ENCODE data around the gene SORCS2.

SORCS2 gene

DNA sequence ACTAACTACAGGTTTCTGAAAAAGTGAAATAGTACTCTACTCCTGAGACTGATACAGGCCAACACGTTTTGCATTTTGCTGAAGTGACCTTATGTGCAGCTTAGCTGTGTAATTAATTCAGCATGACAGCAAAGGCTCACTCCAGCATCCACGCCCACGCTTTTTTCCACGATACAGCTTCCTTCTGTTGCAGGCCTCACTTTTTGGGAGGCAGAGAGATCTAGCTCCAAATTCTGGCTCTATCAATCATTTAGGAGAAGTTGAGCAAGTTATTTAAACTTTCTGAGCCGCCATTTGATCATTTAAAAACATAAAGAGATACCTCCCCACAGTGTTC lies 587.1 kb downstream of the SORCS2 start:
- H3K4me3 ChIP-seq (ENCODE audit: low read length): no peak overlapping the region
- H3K27me3 ChIP-seq (ENCODE audit: control insufficient read depth, low read length): peaks cover 14% of the 10 kb centered on the region
- no peaks in the 10 kb centered on the region for H3K36me3 ChIP-seq (ENCODE audit: control insufficient read depth, low read length)
- no peaks in the 10 kb centered on the region for H3K9me2 ChIP-seq (replicated peaks; ENCODE audit: control insufficient read depth, low read length)
- H3K9me3 ChIP-seq (ENCODE audit: control insufficient read depth, insufficient read depth, low read length): no peaks in the 10 kb centered on the region
- H4K20me1 ChIP-seq (ENCODE audit: control insufficient read depth, insufficient read depth, low read depth, low read length): no peaks in the 10 kb centered on the region
- H3K4me2 ChIP-seq (ENCODE audit: low read length): no peak overlapping the region
- H3K27ac ChIP-seq (ENCODE audit: low read depth, low read length): no peak overlapping the region
- H3F3A ChIP-seq (ENCODE audit: control insufficient read depth, insufficient read depth): no peaks in the 10 kb centered on the region
- no peaks in the 10 kb centered on the region for H3K79me2 ChIP-seq (ENCODE audit: control insufficient read depth, low read length)
- H3K4me1 ChIP-seq (ENCODE audit: control insufficient read depth, low read length): peaks cover 31% of the 10 kb centered on the region
- TF ChIP-seq, protein P1, sequence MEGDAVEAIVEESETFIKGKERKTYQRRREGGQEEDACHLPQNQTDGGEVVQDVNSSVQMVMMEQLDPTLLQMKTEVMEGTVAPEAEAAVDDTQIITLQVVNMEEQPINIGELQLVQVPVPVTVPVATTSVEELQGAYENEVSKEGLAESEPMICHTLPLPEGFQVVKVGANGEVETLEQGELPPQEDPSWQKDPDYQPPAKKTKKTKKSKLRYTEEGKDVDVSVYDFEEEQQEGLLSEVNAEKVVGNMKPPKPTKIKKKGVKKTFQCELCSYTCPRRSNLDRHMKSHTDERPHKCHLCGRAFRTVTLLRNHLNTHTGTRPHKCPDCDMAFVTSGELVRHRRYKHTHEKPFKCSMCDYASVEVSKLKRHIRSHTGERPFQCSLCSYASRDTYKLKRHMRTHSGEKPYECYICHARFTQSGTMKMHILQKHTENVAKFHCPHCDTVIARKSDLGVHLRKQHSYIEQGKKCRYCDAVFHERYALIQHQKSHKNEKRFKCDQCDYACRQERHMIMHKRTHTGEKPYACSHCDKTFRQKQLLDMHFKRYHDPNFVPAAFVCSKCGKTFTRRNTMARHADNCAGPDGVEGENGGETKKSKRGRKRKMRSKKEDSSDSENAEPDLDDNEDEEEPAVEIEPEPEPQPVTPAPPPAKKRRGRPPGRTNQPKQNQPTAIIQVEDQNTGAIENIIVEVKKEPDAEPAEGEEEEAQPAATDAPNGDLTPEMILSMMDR (IDR thresholded peaks at IDR 0.05; ENCODE audit: low read depth, low read length, poor library complexity, severe bottlenecking): no peak
- no peak for TF ChIP-seq EZH2phosphoT487 (IDR thresholded peaks at IDR 0.05; ENCODE audit: borderline replicate concordance, low read length)

DNA sequence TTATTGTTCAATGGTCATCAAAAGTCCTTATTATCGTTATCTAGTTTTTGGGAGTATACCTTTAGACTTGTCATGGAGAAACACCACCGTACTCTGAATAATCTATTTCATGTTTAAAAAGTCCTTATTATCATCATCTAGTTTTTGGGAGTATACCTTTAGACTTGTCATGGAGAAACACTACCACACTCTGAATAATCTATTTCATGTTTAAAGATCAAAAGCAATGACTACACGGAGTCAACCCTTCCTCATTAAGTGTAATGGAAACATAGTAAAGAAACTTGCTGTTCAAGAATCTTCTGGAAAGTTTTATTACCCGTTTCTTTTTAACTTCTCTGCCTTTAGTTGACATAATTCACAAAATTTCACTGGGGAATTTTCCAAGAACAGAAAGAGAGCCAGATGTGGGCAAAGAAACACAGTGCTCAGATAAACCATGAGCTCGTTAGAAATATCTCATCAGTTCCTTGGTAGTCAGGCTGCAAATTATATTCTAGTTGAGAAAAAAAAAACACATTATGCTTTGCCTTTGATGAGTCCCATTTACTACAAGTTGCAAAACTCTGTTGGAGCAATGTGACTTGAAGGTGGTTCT lies 588.5 kb downstream of the SORCS2 start:
- H3K27me3 ChIP-seq (ENCODE audit: control insufficient read depth, low read length): peaks cover 10% of the 10 kb centered on the region
- H3K9me3 ChIP-seq (ENCODE audit: control insufficient read depth, insufficient read depth, low read length): no peaks in the 10 kb centered on the region
- TF ChIP-seq, protein P1 (IDR thresholded peaks at IDR 0.05; ENCODE audit: low read depth, low read length, poor library complexity, severe bottlenecking): no peak
- no peaks in the 10 kb centered on the region for H3K36me3 ChIP-seq (ENCODE audit: control insufficient read depth, low read length)
- no peak overlapping the region for H3K4me2 ChIP-seq (ENCODE audit: low read length)
- H3K4me1 ChIP-seq (ENCODE audit: control insufficient read depth, low read length): peaks cover 31% of the 10 kb centered on the region
- H3K9me2 ChIP-seq (replicated peaks; ENCODE audit: control insufficient read depth, low read length): no peaks in the 10 kb centered on the region
- no peaks in the 10 kb centered on the region for H3F3A ChIP-seq (ENCODE audit: control insufficient read depth, insufficient read depth)
- no peaks in the 10 kb centered on the region for H3K79me2 ChIP-seq (ENCODE audit: control insufficient read depth, low read length)
- H4K20me1 ChIP-seq (ENCODE audit: control insufficient read depth, insufficient read depth, low read depth, low read length): no peaks in the 10 kb centered on the region
- H3K4me3 ChIP-seq (ENCODE audit: low read length): no peak overlapping the region
- H3K27ac ChIP-seq (ENCODE audit: low read depth, low read length): no peak overlapping the region

DNA sequence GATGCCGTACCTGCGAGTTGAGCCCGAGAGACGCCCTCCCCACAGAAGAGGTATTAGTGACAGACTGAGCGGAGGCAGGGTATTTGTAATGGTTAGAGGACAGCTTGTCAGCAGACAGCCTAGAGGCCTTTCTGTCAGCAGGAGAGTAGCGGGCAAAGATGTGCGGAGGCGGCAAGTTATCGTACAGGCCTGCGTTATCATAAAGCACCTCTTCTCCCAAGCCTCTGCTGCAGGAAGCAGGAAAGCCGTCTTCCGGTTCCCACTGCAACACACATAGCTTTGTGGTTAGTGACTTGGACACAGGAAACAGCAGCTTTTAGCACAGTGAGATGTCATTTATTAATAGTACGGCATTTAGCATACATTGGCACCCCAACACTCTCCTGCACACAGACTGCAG lies 589.0 kb downstream of the SORCS2 start:
- Histone ChIP-seq H3K27me3 (ENCODE audit: control insufficient read depth, low read length) (peaks cover 6% of the 10 kb centered on the region; the same call in 1 of the 2 replicates), H3K9me3 (ENCODE audit: control insufficient read depth, insufficient read depth, low read length) (no peaks in the 10 kb centered on the region), H3K79me2 (ENCODE audit: control insufficient read depth, low read length) (no peaks in the 10 kb centered on the region), H3K27ac (ENCODE audit: low read depth, low read length) (no peak overlapping the region), H3K9me2 (replicated peaks; ENCODE audit: control insufficient read depth, low read length) (no peaks in the 10 kb centered on the region), H3K4me2 (ENCODE audit: low read length) (peak overlapping the region; percentile 30), H4K20me1 (ENCODE audit: control insufficient read depth, insufficient read depth, low read depth, low read length) (no peaks in the 10 kb centered on the region), H3K36me3 (ENCODE audit: control insufficient read depth, low read length) (no peaks in the 10 kb centered on the region), H3F3A (ENCODE audit: control insufficient read depth, insufficient read depth) (no peaks in the 10 kb centered on the region), H3K4me1 (ENCODE audit: control insufficient read depth, low read length) (peaks cover 35% of the 10 kb centered on the region), H3K4me3 (ENCODE audit: low read length) (no peak overlapping the region)
- TF ChIP-seq EZH2phosphoT487 (IDR thresholded peaks at IDR 0.05; ENCODE audit: borderline replicate concordance, low read length): no peak
- TF ChIP-seq, protein P1 (IDR thresholded peaks at IDR 0.05; ENCODE audit: low read depth, low read length, poor library complexity, severe bottlenecking): no peak

All from DOHH2 (cell line).